HEK293 (cell line): ENCODE results near the gene PRMT1.
A peak's percentile ranks its signal among the peaks of the same experiment; 100 is the strongest.

Source experiments
- CTCF ChIA-PET: fragments of 350-600 bp; formaldehyde crosslinking; extraction: SDS; loops from one replicate; lab custom pipeline; 2021; ENCODE audit warnings: antibody characterized with exemption; lab: Yijun Ruan, JAX
- POLR2A ChIA-PET: fragments of 300-600 bp; formaldehyde crosslinking; extraction: SDS; loops from one replicate; lab custom pipeline; 2020; ENCODE audit warnings: antibody characterized with exemption, inconsistent platforms; lab: Yijun Ruan, JAX
- H3K27ac ChIP-seq: fragments of 200-500 bp; sonication (Bioruptor generic); 2 replicates; pipeline ENCODE4 v1.5.1; 2014; ENCODE audit warnings: low read depth, low read length, control low read depth, inconsistent platforms; ENCODE audit errors: extremely low read depth
- H3K36me3 ChIP-seq, 2 experiments: fragments of 200-500 bp in 1 of 2; sonication (Bioruptor generic) in 1 of 2; 1 replicate in 1 of 2; 2 replicates in 1 of 2; pipeline ENCODE4 v1.5.1; 2014 to 2017; ENCODE audit warnings: inconsistent platforms in 2 of 2, low read length in 2 of 2; ENCODE audit not compliant: control insufficient read depth in 2 of 2, insufficient read depth in 1 of 2
- H3K4me1 ChIP-seq: fragments of 200-500 bp; sonication (Bioruptor generic); 2 replicates; pipeline ENCODE4 v1.5.1; 2014; ENCODE audit warnings: mild to moderate bottlenecking, low read length, inconsistent platforms; ENCODE audit not compliant: control insufficient read depth, insufficient read depth
- H3K4me3 ChIP-seq: 2 replicates; pipeline ENCODE4 v1.5.1; 2011; ENCODE audit warnings: low read depth, mild to moderate bottlenecking, control low read depth, low read length, moderate library complexity
- H3K9me3 ChIP-seq: fragments of 200-500 bp; sonication (Bioruptor generic); 2 replicates; pipeline ENCODE4 v1.5.1; 2014; ENCODE audit warnings: low read depth, low read length, inconsistent platforms; ENCODE audit not compliant: control insufficient read depth, insufficient read depth
- GLIS2 ChIP-seq: fragments of 450-650 bp; formaldehyde crosslinking; IDR thresholded peaks from 2 replicates; pipeline ENCODE4 v1.5.1; 2016; ENCODE audit warnings: missing biosample characterization, missing genetic modification characterization
- KLF1 ChIP-seq: fragments of 450-650 bp; formaldehyde crosslinking; IDR thresholded peaks from 2 replicates; pipeline ENCODE4 v1.5.1; 2016; ENCODE audit warnings: missing biosample characterization, missing genetic modification characterization
- KLF16 ChIP-seq: fragments of 450-650 bp; formaldehyde crosslinking; IDR thresholded peaks from 2 replicates; pipeline ENCODE4 v1.5.1; 2017; ENCODE audit warnings: missing biosample characterization, missing genetic modification characterization
- ZNF248 ChIP-seq: fragments of 450-650 bp; formaldehyde crosslinking; IDR thresholded peaks from 2 replicates; pipeline ENCODE4 v1.5.1; 2017; ENCODE audit warnings: missing biosample characterization, missing genetic modification characterization
- ZNF350 ChIP-seq: fragments of 450-650 bp; formaldehyde crosslinking; IDR thresholded peaks from 2 replicates; pipeline ENCODE4 v1.5.0; 2017; ENCODE audit warnings: missing biosample characterization, mild to moderate bottlenecking, missing genetic modification characterization
- ZNF549 ChIP-seq: fragments of 450-650 bp; IDR thresholded peaks from 2 replicates; pipeline ENCODE4 v1.5.1; 2018; ENCODE audit warnings: missing biosample characterization, missing genetic modification characterization, mild to moderate bottlenecking, inconsistent platforms, moderate library complexity
- ZNF830 ChIP-seq: fragments of 450-650 bp; IDR thresholded peaks from 2 replicates; pipeline ENCODE4 v1.5.0; 2018; ENCODE audit warnings: missing biosample characterization, missing genetic modification characterization, low read depth, mild to moderate bottlenecking, moderate library complexity
- TF ChIP-seq, protein P1 (sequence below): fragments of 450-650 bp; formaldehyde crosslinking; IDR thresholded peaks from 2 replicates; pipeline ENCODE4 v1.5.1; 2016; ENCODE audit warnings: missing biosample characterization, missing genetic modification characterization
- TF ChIP-seq, protein P2 (sequence below): fragments of 450-650 bp; formaldehyde crosslinking; IDR thresholded peaks from 2 replicates; pipeline ENCODE4 v1.5.1; 2016; ENCODE audit warnings: missing biosample characterization, missing genetic modification characterization
- TF ChIP-seq, protein P3 (sequence below): fragments of 450-650 bp; formaldehyde crosslinking; IDR thresholded peaks from 2 replicates; pipeline ENCODE4 v1.5.1; 2017; ENCODE audit warnings: missing biosample characterization, missing genetic modification characterization
- TF ChIP-seq, protein P4 (sequence below): fragments of 450-650 bp; formaldehyde crosslinking; IDR thresholded peaks from 2 replicates; pipeline ENCODE4 v1.5.0; 2017; ENCODE audit warnings: missing biosample characterization, missing genetic modification characterization, borderline replicate concordance
- TF ChIP-seq, protein P5 (sequence below): fragments of 450-650 bp; formaldehyde crosslinking; IDR thresholded peaks from 2 replicates; pipeline ENCODE4 v1.5.1; 2017; ENCODE audit warnings: missing biosample characterization, missing genetic modification characterization

PRMT1 gene

DNA sequence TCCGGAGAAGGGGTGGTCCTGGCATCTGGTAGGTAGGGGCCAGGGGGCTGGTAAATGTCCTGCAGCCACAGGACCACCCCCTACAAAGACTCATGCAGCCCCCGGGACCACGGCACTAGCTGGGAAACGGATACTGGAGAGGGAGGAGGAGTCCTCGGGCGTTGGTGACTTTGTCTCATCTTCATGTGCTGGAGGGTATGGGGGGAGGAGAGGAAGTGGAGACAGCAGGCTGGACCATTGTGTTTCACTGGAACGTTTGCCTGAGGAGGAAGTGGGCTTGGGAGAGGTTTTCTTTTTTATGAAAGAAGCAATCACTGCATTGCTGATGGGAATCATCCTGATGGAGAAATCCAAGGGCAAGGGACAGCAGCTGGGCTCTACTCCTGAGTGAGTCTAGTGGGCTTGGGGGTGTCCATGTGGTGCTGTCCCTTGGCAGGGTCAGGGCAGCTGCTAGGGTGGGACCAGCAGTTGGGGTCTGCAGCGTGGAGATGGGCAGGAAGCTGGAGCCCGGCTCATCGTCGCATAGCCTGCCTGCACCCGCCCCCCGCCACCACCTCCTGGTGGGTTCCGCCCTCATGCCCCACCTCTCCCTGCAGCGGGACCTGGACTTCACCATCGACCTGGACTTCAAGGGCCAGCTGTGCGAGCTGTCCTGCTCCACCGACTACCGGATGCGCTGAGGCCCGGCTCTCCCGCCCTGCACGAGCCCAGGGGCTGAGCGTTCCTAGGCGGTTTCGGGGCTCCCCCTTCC lies 10.7 kb downstream of the PRMT1 start:
- no peak overlapping the region for H3K4me3 ChIP-seq
- CTCF ChIA-PET = interaction anchor here (0.8 kb wide), 1 partner anchor 15 kb away, joined by 4 read pairs; no protein-coding TSS in a partner anchor
- H3K27ac ChIP-seq = no peak overlapping the region
- peaks cover 24 to 59% of the 10 kb centered on the region in 2 experiments for H3K36me3 ChIP-seq
- peaks cover 8% of the 10 kb centered on the region for H3K4me1 ChIP-seq
- POLR2A ChIA-PET = interaction anchor here (0.5 to 0.7 kb wide), 2 partner anchors 20 to 182 kb away, joined by 3 read pairs; no protein-coding TSS in a partner anchor
- no peak for TF ChIP-seq ZNF350 (tag by site-specific recombination)
- TF ChIP-seq, protein P1, sequence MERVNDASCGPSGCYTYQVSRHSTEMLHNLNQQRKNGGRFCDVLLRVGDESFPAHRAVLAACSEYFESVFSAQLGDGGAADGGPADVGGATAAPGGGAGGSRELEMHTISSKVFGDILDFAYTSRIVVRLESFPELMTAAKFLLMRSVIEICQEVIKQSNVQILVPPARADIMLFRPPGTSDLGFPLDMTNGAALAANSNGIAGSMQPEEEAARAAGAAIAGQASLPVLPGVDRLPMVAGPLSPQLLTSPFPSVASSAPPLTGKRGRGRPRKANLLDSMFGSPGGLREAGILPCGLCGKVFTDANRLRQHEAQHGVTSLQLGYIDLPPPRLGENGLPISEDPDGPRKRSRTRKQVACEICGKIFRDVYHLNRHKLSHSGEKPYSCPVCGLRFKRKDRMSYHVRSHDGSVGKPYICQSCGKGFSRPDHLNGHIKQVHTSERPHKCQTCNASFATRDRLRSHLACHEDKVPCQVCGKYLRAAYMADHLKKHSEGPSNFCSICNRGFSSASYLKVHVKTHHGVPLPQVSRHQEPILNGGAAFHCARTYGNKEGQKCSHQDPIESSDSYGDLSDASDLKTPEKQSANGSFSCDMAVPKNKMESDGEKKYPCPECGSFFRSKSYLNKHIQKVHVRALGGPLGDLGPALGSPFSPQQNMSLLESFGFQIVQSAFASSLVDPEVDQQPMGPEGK (tag by site-specific recombination) = peak; percentile 54; the same call in 1 of the 2 replicates
- TF ChIP-seq KLF16 (tag by site-specific recombination) = no peak
- TF ChIP-seq ZNF549 (tag by site-specific recombination) = no peak
- TF ChIP-seq, protein P2, sequence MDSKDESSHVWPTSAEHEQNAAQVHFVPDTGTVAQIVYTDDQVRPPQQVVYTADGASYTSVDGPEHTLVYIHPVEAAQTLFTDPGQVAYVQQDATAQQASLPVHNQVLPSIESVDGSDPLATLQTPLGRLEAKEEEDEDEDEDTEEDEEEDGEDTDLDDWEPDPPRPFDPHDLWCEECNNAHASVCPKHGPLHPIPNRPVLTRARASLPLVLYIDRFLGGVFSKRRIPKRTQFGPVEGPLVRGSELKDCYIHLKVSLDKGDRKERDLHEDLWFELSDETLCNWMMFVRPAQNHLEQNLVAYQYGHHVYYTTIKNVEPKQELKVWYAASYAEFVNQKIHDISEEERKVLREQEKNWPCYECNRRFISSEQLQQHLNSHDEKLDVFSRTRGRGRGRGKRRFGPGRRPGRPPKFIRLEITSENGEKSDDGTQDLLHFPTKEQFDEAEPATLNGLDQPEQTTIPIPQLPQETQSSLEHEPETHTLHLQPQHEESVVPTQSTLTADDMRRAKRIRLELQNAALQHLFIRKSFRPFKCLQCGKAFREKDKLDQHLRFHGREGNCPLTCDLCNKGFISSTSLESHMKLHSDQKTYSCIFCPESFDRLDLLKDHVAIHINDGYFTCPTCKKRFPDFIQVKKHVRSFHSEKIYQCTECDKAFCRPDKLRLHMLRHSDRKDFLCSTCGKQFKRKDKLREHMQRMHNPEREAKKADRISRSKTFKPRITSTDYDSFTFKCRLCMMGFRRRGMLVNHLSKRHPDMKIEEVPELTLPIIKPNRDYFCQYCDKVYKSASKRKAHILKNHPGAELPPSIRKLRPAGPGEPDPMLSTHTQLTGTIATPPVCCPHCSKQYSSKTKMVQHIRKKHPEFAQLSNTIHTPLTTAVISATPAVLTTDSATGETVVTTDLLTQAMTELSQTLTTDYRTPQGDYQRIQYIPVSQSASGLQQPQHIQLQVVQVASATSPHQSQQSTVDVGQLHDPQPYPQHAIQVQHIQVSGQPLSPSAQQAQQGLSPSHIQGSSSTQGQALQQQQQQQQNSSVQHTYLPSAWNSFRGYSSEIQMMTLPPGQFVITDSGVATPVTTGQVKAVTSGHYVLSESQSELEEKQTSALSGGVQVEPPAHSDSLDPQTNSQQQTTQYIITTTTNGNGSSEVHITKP (tag by site-specific recombination) = peak; percentile 39
- TF ChIP-seq GLIS2 (tag by site-specific recombination) = no peak
- no peak for TF ChIP-seq ZNF248 (tag by site-specific recombination)
- TF ChIP-seq, protein P3, sequence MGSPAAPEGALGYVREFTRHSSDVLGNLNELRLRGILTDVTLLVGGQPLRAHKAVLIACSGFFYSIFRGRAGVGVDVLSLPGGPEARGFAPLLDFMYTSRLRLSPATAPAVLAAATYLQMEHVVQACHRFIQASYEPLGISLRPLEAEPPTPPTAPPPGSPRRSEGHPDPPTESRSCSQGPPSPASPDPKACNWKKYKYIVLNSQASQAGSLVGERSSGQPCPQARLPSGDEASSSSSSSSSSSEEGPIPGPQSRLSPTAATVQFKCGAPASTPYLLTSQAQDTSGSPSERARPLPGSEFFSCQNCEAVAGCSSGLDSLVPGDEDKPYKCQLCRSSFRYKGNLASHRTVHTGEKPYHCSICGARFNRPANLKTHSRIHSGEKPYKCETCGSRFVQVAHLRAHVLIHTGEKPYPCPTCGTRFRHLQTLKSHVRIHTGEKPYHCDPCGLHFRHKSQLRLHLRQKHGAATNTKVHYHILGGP (tag by site-specific recombination) = no peak
- peak; percentile 18; the same call in 1 of the 2 replicates for TF ChIP-seq KLF1 (tag by site-specific recombination)
- TF ChIP-seq, protein P4, sequence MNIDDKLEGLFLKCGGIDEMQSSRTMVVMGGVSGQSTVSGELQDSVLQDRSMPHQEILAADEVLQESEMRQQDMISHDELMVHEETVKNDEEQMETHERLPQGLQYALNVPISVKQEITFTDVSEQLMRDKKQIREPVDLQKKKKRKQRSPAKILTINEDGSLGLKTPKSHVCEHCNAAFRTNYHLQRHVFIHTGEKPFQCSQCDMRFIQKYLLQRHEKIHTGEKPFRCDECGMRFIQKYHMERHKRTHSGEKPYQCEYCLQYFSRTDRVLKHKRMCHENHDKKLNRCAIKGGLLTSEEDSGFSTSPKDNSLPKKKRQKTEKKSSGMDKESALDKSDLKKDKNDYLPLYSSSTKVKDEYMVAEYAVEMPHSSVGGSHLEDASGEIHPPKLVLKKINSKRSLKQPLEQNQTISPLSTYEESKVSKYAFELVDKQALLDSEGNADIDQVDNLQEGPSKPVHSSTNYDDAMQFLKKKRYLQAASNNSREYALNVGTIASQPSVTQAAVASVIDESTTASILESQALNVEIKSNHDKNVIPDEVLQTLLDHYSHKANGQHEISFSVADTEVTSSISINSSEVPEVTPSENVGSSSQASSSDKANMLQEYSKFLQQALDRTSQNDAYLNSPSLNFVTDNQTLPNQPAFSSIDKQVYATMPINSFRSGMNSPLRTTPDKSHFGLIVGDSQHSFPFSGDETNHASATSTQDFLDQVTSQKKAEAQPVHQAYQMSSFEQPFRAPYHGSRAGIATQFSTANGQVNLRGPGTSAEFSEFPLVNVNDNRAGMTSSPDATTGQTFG (tag by site-specific recombination) = no peak
- no peak for TF ChIP-seq ZNF830 (tag by site-specific recombination)
- TF ChIP-seq, protein P5, sequence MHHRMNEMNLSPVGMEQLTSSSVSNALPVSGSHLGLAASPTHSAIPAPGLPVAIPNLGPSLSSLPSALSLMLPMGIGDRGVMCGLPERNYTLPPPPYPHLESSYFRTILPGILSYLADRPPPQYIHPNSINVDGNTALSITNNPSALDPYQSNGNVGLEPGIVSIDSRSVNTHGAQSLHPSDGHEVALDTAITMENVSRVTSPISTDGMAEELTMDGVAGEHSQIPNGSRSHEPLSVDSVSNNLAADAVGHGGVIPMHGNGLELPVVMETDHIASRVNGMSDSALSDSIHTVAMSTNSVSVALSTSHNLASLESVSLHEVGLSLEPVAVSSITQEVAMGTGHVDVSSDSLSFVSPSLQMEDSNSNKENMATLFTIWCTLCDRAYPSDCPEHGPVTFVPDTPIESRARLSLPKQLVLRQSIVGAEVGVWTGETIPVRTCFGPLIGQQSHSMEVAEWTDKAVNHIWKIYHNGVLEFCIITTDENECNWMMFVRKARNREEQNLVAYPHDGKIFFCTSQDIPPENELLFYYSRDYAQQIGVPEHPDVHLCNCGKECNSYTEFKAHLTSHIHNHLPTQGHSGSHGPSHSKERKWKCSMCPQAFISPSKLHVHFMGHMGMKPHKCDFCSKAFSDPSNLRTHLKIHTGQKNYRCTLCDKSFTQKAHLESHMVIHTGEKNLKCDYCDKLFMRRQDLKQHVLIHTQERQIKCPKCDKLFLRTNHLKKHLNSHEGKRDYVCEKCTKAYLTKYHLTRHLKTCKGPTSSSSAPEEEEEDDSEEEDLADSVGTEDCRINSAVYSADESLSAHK (tag by site-specific recombination) = peak; percentile 93
- TF ChIP-seq, all 188 proteins: peak for 4
- H3K9me3 ChIP-seq = no peaks in the 10 kb centered on the region
